GM23248 (cell line): Measurements from ENCODE around the gene SDF2L1. TPM values are rescaled to one million over a fixed set of nuclear protein-coding genes. Genes with fewer than 3 reads are reported as not detected.

Experiments used
- DNase-seq: peaks from one replicate; pipeline ENCODE4 v3.0.0-alpha.2; 2015
- H2AFZ ChIP-seq: fragments of 200-600 bp; sonication (generic); 2 replicates; pipeline ENCODE4 v1.6.1; 2016; ENCODE audit warnings: antibody characterized with exemption
- H3F3A ChIP-seq: fragments of 200-600 bp; sonication (generic); 2 replicates; pipeline ENCODE4 v1.6.1; 2016; ENCODE audit warnings: mild to moderate bottlenecking, antibody characterized with exemption, mixed run types; ENCODE audit not compliant: insufficient read depth
- H3K27ac ChIP-seq: fragments of 200-600 bp; sonication (generic); 2 replicates; pipeline ENCODE4 v1.5.1; 2016; ENCODE audit warnings: mild to moderate bottlenecking
- H3K27me3 ChIP-seq: fragments of 200-600 bp; sonication (generic); replicated peaks from 2 replicates; pipeline ENCODE4 v1.6.1; 2016; ENCODE audit warnings: mild to moderate bottlenecking; ENCODE audit not compliant: insufficient read depth
- H3K36me3 ChIP-seq: fragments of 200-600 bp; sonication (generic); 2 replicates; pipeline ENCODE4 v1.6.1; 2016; ENCODE audit warnings: low read depth, mild to moderate bottlenecking
- H3K4me1 ChIP-seq: fragments of 200-600 bp; sonication (generic); 2 replicates; pipeline ENCODE4 v1.6.1; 2016; ENCODE audit warnings: mild to moderate bottlenecking; ENCODE audit not compliant: insufficient read depth
- H3K4me2 ChIP-seq: fragments of 200-600 bp; sonication (generic); one replicate; pipeline ENCODE4 v1.6.1; 2016; ENCODE audit warnings: mild to moderate bottlenecking; ENCODE audit not compliant: unreplicated experiment
- H3K4me3 ChIP-seq: fragments of 200-600 bp; sonication (generic); 2 replicates; pipeline ENCODE4 v1.5.1; 2016; ENCODE audit warnings: mild to moderate bottlenecking
- H3K79me2 ChIP-seq: fragments of 200-600 bp; sonication (generic); 2 replicates; pipeline ENCODE4 v1.6.1; 2016; ENCODE audit warnings: mild to moderate bottlenecking; ENCODE audit not compliant: insufficient read depth
- H3K9ac ChIP-seq: fragments of 200-600 bp; sonication (generic); 2 replicates; pipeline ENCODE4 v1.6.1; 2016; ENCODE audit warnings: mild to moderate bottlenecking
- H3K9me2 ChIP-seq: fragments of 200-600 bp; sonication (generic); 2 replicates; pipeline ENCODE4 v1.6.1; 2016; ENCODE audit warnings: mixed run types, mild to moderate bottlenecking, moderate library complexity; ENCODE audit not compliant: insufficient read depth
- H3K9me3 ChIP-seq: fragments of 200-600 bp; sonication (generic); one replicate; pipeline ENCODE4 v1.6.1; 2017; ENCODE audit warnings: low read depth
- H4K20me1 ChIP-seq: fragments of 200-600 bp; sonication (generic); 2 replicates; pipeline ENCODE4 v1.6.0; 2016; ENCODE audit not compliant: insufficient read depth
- EZH2 ChIP-seq: fragments of 200-600 bp; sonication (generic); IDR thresholded peaks from 2 replicates; pipeline ENCODE4 v1.6.1; 2018; ENCODE audit warnings: antibody characterized with exemption, mild to moderate bottlenecking; ENCODE audit not compliant: insufficient read depth, poor library complexity, severe bottlenecking
- EZH2phosphoT487 ChIP-seq: fragments of 200-600 bp; sonication (generic); IDR thresholded peaks from 2 replicates; pipeline ENCODE4 v1.6.1; 2018; ENCODE audit warnings: antibody characterized with exemption, moderate library complexity, mild to moderate bottlenecking, low read depth; ENCODE audit not compliant: insufficient read depth
- WGBS, 2 experiments: methylation state at CpG; one replicate each; pipeline ENCODE4 v1.1.6; 2015 to 2017; ENCODE audit warnings: low lambda C conversion rate in 2 of 2, low coverage in 1 of 2; ENCODE audit errors: missing lambda C conversion rate in 2 of 2; 5-methylcytosine and 5-hydroxymethylcytosine counted together
- in situ Hi-C: fragments of 300-500 bp; cut with MboI; formaldehyde crosslinking; loops from 2 replicates; pipeline ENCODE4 v1.15.0; 2020
- polyA plus RNA-seq: library from polyadenylated mRNA; unstranded; fragments of >200 nt; fragmentation: Nextera tagmentation; extraction: Ambion mirVana; gene quantifications from 2 replicates; pipeline ENCODE4 v1.2.1, GENCODE V29; 2016
- total RNA-seq: library from RNA; depleted of rRNA; stranded (reverse); fragments of >200 nt; shearing (Covaris generic); gene quantifications from 2 replicates; pipeline ENCODE4 v1.2.3, GENCODE V29; 2014

SDF2L1 gene
- total and polyA plus RNA-seq, 2 experiments from 2014 or later: 33.9 to 37.2 TPM

DNA sequence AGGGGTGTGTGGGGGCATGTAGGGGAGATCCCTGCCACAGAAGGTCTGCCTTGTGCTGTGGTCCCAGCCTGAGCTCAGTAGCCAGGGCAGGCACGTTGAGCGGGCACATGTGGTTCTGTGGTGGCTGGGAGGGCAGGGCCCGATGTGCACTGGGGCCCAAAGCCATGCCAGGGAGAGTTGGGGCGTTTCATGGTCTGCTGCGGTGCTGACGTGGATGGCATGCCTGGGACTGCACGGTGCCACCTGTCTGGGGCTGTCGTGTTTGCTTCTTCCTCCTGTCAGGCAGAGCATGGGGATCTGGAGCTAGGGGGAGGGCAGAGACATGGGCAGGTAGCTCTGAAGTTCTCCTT, 43.0 kb downstream of the SDF2L1 start:
- Histone ChIP-seq H3K79me2 (no peaks in the 10 kb centered on the region), H2AFZ (no peak overlapping the region), H3K27me3 (no peaks in the 10 kb centered on the region), H4K20me1 (no peaks in the 10 kb centered on the region), H3K4me2 (no peak overlapping the region), H3K36me3 (no peaks in the 10 kb centered on the region; the same call in 1 of the 2 replicates), H3K4me3 (no peak overlapping the region), H3K27ac (no peak overlapping the region), H3K4me1 (no peaks in the 10 kb centered on the region), H3K9ac (no peak overlapping the region), H3K9me2 (no peaks in the 10 kb centered on the region), H3K9me3 (no peaks in the 10 kb centered on the region), H3F3A (no peaks in the 10 kb centered on the region)
- TF ChIP-seq EZH2 (no peak), EZH2phosphoT487 (no peak)
- 75 to 79% methylated on average over 7 to 8 of the region's 8 CpGs for WGBS, 2 experiments
- no peak for DNase-seq
- in situ Hi-C loops: no loop called here

DNA sequence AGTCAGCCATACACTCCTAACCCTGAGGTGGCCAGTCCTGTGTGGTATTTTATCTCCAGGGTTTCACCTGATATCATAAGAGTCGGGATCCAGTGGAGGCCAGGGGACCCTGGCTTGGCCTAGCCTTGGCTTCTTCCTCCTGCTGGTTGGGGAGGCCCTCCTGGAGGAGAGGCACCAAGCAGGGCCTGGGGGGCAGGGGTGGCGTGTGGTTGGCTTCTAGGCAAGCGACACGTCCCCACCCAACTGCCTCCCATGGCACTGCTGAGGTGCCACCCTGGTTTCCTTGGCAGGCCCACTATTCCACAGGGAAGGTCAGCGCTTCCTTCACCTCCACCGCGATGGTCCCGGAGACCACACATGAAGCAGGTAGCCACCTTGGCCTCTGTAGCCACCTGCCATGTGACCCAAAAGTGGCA, 44.1 kb downstream of the SDF2L1 start:
- no peak overlapping the region for H3K4me2 ChIP-seq
- no peak overlapping the region for H3K4me3 ChIP-seq
- no peaks in the 10 kb centered on the region for H3K27me3 ChIP-seq
- H3K9me2 ChIP-seq: no peaks in the 10 kb centered on the region
- 91 to 95% methylated on average over 5 to 8 of the region's 8 CpGs for WGBS, 2 experiments
- H3K27ac ChIP-seq: no peak overlapping the region
- H3K4me1 ChIP-seq: no peaks in the 10 kb centered on the region
- no peak overlapping the region for H2AFZ ChIP-seq
- H3K36me3 ChIP-seq: peaks cover 1% of the 10 kb centered on the region; the same call in 1 of the 2 replicates
- no peaks in the 10 kb centered on the region for H3K79me2 ChIP-seq
- H3K9me3 ChIP-seq: no peaks in the 10 kb centered on the region
- no peaks in the 10 kb centered on the region for H4K20me1 ChIP-seq
- H3K9ac ChIP-seq: no peak overlapping the region
- no peaks in the 10 kb centered on the region for H3F3A ChIP-seq
- no peak for TF ChIP-seq EZH2
- no peak for TF ChIP-seq EZH2phosphoT487
- no peak for DNase-seq
- in situ Hi-C loops: no loop called here

DNA sequence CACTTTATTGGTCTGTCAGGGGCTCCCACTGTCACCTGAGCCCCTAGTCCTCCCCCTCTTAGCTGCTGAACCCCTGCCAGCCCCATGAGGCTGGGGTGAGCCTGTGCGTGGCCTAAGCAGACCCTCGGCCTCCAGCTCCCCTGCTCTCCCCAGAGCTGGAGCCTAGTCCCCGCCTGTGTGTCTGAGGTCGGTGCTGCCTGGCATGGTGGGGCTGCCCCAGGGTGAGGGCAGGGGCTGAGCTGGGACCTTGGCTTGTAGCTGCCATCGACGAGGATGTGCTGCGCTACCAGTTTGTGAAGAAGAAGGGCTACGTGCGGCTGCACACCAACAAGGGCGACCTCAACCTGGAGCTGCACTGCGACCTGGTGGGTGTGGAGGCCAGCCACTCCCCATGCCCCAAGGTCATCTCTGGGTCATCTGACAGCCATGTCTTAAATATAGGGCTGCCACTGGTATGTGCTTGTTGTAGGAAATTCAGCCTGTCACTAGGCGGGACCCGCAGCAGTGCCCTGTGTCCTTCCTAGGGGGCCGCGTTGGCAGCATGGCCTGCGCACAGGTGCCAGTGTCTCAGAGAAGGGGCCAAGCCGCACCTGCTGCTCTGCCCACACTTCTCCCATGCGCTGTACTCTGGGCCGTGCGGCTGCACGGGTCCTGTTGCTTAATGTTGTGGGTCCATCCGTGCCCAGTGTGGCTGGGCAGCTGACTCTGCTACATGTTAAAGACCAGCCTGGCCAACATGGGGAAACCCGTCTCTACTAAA, 44.7 kb downstream of the SDF2L1 start:
- DNase-seq: no peak
- H3K4me1 ChIP-seq: no peaks in the 10 kb centered on the region
- H3K27me3 ChIP-seq: no peaks in the 10 kb centered on the region
- in situ Hi-C loops: no loop called here
- no peak overlapping the region for H3K9ac ChIP-seq
- H3K9me2 ChIP-seq: no peaks in the 10 kb centered on the region
- H4K20me1 ChIP-seq: no peaks in the 10 kb centered on the region
- no peak overlapping the region for H3K4me3 ChIP-seq
- H3K79me2 ChIP-seq: no peaks in the 10 kb centered on the region
- WGBS, 2 experiments: 94 to 96% methylated on average over 23 of the region's 23 CpGs
- no peaks in the 10 kb centered on the region for H3K9me3 ChIP-seq
- H3K4me2 ChIP-seq: no peak overlapping the region
- H3K27ac ChIP-seq: no peak overlapping the region
- peaks cover 7% of the 10 kb centered on the region; the same call in 1 of the 2 replicates for H3K36me3 ChIP-seq
- no peak for TF ChIP-seq EZH2
- TF ChIP-seq EZH2phosphoT487: no peak
- no peaks in the 10 kb centered on the region for H3F3A ChIP-seq
- H2AFZ ChIP-seq: no peak overlapping the region

- 89% methylated on average over 11 of the region's 11 CpGs for WGBS, 2 experiments
- no peak overlapping the region for H3K4me3 ChIP-seq
- no peak for DNase-seq
- H3K27me3 ChIP-seq: no peaks in the 10 kb centered on the region
- H3K27ac ChIP-seq: no peak overlapping the region
- no peak overlapping the region for H3K4me2 ChIP-seq
- H3K9me3 ChIP-seq: no peaks in the 10 kb centered on the region
- H3K9ac ChIP-seq: no peak overlapping the region
- H3K9me2 ChIP-seq: no peaks in the 10 kb centered on the region
- H4K20me1 ChIP-seq: no peaks in the 10 kb centered on the region
- TF ChIP-seq EZH2phosphoT487 (no peak), EZH2 (no peak)
- H3K36me3 ChIP-seq: peaks cover 7% of the 10 kb centered on the region; the same call in 1 of the 2 replicates
- H3K4me1 ChIP-seq: no peaks in the 10 kb centered on the region
- H3K79me2 ChIP-seq: no peaks in the 10 kb centered on the region
- in situ Hi-C loops: no loop called here
- H2AFZ ChIP-seq: no peak overlapping the region
- no peaks in the 10 kb centered on the region for H3F3A ChIP-seq
Measured at GRCh38 chr22:21687685-21688259, 45.7 kb downstream of the SDF2L1 start.
